GM15510 (cell line): ENCODE data around the gene GDI1.
A peak's percentile ranks its signal among the peaks of the same experiment; 100 is the strongest.

ENCODE experiments used
- POLR2A ChIP-seq: IDR thresholded peaks from 3 replicates; pipeline ENCODE4 v1.6.1; 2011; ENCODE audit warnings: borderline replicate concordance; ENCODE audit not compliant: insufficient read length; ENCODE audit errors: extremely low read depth

GDI1 gene

DNA sequence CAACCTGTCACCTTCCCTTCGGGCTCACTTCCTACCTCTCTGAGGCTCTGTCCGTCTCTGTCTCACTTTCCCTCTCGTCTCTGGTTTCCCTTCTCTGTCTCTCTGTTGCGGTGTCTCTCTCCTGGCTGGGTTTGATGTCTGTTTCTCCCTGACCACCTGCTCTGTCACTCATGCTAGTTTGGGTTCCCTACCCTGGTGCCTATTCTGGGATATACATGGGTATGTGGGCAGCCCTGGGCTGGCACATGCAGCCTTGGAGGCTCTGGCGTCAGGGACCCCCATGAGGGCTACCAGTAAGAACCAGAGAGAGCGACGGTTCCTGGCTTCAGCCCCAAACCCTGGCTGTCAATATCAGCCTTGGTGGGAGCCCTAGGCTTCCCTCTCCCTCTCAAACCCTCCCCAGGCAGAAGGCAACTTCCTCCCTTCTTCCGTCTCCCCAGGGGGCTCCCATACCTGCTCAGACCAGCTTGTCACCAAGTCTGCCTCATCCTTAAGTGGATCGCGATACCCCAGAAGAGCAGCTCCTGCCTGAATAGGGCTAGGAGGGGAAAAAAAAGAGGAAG is 28.2 kb upstream of the GDI1 start:
- TF ChIP-seq POLR2A: no peak

DNA sequence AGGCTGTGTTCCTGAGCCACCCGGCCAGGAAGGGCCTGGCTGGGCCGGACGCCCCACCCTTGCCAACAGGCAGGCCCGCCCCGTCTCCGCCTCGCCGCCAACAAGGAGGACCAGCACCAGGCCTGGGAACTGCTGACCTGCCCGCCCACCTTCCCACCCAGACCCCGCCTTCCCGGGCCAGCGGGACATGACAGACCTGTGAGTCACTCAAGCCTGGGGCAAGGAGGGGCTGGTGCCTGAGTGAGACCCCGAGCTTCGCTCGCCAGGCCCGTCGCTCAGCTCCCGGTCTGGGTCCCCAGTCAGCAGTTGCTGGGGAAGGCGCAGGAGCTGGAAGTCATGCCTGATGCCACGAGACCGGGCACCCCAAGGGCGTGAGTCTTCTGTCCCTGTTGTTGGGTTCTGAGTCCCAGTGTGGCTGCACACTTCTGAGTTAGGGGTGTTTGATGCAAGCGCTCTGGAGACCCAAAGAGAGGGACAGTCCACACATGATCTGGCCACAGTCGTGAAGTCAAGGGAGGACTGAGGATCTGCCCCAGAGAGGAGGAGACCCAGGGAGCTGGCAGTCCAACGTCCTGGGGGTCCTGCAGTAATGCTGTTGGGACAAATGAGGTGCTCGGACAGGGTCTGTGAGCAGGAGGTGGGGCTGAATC is 27.6 kb upstream of the GDI1 start, which contains the start of gene DNASE1L1:
DNASE1L1 (minus strand) TSS at position 33 of the 650 bp plus-strand sequence. CDS start 3,686 bp downstream, outside the sequence.
- peak; percentile 23 for TF ChIP-seq POLR2A

GRCh38 chrX:154411981-154412340 is 25.0 kb upstream of the GDI1 start:
- TF ChIP-seq POLR2A: peak; percentile 57

DNA sequence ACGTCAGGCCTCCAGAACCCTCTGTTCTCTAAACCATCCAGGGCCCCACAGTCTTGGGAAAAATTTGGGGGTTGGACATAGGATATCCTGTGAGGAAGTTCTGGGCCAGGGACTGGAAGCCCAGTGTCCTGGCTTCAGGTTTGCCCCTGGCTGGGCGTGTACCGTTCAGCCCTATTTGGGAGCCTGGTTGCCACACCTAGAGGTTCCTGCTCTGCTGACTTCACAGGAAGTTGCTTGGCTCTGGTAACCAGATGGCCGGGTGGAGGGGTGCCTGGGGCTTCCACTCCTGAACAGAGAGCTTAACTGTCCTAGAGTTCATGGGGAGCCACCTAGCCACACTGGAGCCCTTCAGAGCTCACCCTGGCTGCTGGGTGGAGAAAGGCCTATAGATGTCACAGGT is 24.5 kb upstream of the GDI1 start:
- TF ChIP-seq POLR2A: no peak

DNA sequence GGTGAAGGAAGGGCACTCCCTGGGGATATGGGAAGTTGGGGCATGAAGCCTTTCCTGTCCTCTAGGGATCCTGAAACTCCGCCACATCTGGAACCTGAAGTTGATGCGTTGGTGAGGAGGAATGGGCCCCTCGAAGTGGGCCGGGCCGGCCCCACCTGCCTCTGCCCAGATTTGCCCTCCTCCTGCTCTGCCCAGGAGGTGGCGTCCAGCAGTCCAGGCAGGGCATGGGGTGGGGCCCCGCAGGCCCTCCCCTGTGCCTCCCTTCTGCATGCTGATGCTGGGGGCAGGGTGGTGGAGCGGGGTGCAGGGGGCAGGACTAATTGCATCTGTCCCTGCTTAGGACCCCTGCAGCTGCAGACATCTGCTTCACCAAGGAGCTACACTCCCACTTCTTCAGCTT is 23.8 kb upstream of the GDI1 start:
- no peak for TF ChIP-seq POLR2A

DNA sequence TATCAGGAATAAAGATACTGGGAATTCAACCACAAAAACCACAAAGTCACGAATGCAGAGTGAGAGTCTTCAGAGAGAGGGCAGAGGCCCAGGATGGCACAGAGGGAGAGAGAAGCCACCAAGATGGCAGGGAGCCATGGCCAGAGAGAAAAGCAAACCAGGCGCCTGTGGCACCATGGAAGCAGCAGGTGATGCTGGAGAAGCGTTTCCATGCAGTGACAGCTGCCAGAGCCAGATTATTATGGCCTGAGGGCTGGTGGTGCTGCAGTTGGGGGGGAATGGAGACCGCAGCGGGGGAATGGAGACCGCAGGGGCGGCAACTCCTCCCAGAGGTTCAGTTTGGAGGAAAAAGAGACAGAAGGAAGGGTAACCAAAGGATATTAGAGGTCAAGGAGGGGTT is 19.8 kb upstream of the GDI1 start:
- no peak for TF ChIP-seq POLR2A

- TF ChIP-seq POLR2A: no peak
Observed at GRCh38 chrX:154419189-154419588, 17.8 kb upstream of the GDI1 start.

DNA sequence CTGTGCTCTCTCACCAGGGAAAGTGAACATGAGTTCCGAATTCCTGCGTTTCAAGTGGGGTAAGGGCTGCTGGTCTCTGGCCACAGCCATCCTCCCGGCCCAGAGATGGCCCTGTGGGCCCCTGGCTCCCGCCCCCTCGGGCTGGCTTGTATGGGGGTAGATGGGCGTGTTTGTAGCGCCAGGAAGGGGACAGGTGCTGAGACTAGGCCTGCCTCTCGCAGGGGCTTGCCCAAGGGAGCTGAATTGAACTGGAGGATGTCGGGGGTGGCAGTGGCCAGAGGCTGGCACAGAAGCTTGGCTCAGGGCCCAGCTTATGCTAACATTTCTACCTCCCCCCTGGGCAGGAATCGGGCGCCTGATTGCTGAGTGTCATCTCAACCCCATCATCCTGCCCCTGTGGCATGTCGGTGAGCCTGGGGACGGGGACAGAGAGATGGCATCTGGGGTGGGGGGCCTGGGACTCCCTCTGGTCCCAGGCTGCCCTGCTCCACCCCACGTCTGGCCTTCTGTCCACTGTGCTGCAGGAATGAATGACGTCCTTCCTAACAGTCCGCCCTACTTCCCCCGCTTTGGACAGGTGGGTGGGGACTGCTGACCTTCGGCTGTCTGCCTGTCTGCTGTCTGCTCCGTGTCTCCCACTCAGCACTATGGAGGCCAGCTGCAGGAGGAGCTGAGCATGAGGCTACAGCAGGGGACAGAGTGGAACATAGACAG is 17.1 kb upstream of the GDI1 start:
- no peak for TF ChIP-seq POLR2A

DNA sequence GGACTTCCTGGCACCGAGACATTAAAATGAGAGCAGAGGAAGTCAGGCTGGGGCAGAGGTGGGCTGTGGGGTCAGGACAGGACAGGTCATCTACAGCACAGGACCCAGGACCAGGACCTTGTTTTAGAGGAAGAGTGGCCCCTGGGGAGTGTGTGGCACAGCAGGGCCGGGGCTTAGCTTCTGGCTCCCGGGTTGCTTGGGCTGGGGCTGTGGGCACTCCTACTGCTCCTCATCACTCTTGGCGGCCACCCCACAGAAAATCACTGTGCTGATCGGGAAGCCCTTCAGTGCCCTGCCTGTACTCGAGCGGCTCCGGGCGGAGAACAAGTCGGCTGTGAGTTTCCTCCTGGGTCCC is 16.6 kb upstream of the GDI1 start:
- TF ChIP-seq POLR2A: no peak

GRCh38 chrX:154426916-154427770 is 9.8 kb upstream of the GDI1 start:
- TF ChIP-seq POLR2A: no peak

GRCh38 chrX:154428176-154429171 is 8.5 kb upstream of the GDI1 start, which contains the start of gene ATP6AP1:
ATP6AP1 (plus strand) TSS chrX:154428677; CDS start chrX:154428693, 16 bp downstream.
- TF ChIP-seq POLR2A: peak; percentile 53

GRCh38 chrX:154429711-154430110 is 7.2 kb upstream of the GDI1 start:
- TF ChIP-seq POLR2A: no peak

DNA sequence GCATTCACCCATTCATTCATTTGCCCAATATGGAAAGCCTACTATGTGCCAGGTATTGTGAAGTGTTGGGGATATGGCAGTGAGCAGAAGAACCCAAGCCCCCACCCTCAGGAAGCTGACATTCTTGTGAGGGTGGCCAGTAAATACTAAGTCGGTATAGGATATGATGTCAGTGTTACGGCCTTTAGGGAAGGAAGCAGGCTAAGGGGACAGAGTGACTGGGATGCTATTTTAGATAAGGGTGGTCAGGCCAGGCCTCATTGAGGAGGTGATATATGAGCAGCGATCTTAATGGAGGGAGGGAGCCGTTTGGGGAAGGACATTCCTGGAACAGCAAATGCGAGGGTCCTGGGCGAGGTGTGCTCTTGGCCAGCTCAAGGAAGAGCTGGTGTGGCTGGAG is 6.5 kb upstream of the GDI1 start:
- TF ChIP-seq POLR2A: no peak

- no peak for TF ChIP-seq POLR2A
Observed at GRCh38 chrX:154430916-154431315, 6.0 kb upstream of the GDI1 start.
